GM12872 (cell line): Measurements from ENCODE around the gene ERCC3.

Experiments
- TF ChIP-seq, protein P1 (sequence below): IDR thresholded peaks from 3 replicates; pipeline ENCODE4 v1.5.1; 2011; ENCODE audit warnings: low read depth, mild to moderate bottlenecking, low read length, moderate library complexity; ENCODE audit not compliant: insufficient read depth

The ERCC3 gene

DNA sequence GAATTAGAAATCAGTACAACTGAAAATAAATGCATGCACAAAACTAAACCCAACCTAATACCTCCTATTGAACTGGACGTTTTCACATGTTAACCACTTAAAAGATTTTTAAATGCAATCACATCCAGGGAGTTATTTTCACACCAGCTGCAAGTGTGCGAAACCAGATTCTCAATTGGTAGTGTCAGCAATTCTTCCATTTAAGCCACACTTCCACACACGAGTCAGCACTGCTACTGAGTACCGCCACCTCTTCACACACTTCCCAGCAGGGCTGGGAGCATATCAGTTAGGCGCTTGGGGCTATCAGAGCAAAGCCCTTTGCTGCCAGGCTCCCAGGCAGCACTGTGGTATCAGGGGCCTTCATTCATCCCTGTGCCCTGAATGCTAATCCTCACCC, 14.2 kb downstream of the ERCC3 start:
- TF ChIP-seq, protein P1, sequence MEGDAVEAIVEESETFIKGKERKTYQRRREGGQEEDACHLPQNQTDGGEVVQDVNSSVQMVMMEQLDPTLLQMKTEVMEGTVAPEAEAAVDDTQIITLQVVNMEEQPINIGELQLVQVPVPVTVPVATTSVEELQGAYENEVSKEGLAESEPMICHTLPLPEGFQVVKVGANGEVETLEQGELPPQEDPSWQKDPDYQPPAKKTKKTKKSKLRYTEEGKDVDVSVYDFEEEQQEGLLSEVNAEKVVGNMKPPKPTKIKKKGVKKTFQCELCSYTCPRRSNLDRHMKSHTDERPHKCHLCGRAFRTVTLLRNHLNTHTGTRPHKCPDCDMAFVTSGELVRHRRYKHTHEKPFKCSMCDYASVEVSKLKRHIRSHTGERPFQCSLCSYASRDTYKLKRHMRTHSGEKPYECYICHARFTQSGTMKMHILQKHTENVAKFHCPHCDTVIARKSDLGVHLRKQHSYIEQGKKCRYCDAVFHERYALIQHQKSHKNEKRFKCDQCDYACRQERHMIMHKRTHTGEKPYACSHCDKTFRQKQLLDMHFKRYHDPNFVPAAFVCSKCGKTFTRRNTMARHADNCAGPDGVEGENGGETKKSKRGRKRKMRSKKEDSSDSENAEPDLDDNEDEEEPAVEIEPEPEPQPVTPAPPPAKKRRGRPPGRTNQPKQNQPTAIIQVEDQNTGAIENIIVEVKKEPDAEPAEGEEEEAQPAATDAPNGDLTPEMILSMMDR: no peak

DNA sequence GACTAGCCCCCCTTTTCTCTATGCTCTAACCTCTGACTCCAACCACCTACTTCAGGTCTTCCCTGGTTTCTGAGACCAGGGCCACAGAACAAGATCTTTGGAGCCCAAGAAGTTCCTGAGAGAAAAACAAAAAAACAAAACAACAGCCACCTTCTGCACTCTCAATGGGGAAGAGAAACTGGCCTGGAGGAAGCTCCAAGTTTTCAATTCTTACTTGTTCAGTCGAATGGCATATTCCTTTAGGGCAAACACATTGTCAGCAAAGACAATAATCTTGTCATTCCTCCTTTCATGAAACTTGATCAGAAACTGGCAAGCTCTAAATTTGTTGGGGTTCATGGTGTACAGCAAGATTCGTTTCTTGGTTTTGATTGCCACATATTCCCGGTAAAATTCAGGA, 15.0 kb downstream of the ERCC3 start:
- TF ChIP-seq, protein P1: no peak

DNA sequence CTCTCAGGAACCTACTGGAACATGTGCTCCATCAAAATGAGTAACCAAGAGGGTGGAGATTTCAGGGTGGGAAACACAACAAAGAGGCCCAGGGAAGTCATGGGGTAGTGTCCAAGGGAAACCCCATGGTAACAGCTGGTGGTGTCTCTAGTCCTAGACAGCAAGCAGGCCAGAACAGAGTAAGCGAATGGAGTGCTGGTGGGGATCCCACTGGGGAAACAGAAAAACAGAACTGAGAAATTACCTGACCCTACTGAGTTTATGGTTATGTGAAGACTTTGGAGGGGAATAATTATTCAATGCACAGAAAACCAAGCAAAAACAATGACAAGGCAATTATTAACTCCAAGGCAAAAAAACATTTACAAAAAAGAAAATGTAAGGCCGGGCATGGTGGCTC, 16.9 kb downstream of the ERCC3 start:
- TF ChIP-seq, protein P1: no peak

DNA sequence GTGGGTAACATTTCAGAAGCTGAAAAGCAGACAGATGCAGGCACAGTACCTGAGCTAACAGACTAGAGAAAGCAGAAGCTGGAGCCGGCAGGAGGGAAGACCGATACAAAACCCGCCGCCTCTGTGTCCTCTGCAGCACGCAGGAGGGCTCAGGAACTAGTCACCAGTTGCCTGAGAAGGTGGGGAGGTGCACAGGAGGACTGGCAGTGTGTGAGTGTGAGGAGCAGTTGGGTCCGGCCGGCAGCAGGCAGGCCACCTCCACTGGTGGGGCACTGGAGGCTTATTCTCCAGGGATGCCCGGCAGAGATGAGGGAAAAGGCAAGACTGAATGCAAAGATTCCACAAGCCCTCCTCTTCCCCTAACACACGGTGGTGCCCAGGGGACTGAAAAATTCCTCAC, 18.2 kb downstream of the ERCC3 start:
- TF ChIP-seq, protein P1: no peak

DNA sequence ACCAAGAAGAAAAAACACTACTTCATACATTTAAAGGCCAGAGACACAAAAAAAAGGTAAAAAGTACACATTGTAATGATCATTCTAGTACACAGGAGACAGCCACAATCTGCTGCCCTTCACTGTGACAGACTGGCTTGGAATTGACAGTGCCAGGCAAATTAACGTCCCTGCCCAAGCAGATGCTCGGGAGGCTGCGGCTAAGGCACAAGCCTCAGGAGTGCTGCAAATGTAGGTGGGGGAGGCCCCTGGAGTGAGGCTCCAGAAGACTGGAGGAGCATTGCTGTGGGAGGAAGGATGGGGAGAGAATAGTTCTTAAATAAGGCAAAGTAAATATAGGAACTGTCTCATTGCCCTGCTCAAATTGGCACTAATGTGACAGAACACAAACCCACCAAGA, 18.6 kb downstream of the ERCC3 start:
- TF ChIP-seq, protein P1: no peak

DNA sequence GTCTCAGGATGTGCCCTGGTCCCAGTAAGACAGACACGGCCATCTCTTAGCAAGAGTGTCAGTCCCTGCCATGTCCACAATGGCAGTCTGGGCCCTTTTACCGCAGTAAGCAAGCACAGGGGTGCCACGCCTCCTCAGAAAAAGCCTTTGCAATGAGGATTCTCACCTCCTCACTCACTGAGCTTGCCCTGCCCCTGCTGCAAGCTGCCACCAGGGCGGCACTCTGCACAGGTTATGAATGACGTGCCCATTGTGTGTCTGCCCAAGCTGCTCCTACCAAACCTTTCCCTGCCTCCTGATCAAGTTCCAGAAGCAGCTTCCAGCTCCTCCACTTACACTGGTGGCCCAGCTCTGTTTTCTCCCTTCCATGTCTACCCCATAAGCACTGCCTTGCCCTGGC, 23.3 kb downstream of the ERCC3 start:
- TF ChIP-seq, protein P1: peak; percentile 50

DNA sequence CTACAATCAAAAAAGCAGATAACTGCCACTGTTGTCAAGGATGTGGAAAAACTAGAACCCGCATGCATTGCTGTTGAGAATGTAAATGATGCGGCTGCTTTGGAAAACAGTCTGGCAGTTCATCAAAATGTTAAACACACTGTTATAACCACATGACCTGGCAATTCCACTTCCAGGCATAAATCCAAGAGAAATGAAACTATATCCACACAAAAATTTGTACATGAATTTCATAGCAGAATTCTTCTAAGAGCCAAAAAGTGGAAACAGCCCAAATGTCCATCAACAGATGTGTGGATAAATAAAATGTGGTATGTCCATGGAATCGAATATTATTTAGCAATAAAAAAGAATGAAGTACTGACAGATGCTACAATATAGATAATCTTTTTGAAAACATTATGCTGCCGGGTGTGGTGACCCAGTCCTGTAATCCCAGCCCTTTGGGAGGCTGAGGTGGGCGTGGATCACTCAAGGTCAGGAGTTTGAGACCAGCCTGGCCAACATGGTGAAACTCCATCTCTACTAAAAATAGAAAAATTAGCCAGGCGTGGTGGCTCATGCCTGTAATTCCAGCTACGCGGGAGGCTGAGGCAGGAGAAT, 32.0 kb downstream of the ERCC3 start:
- TF ChIP-seq, protein P1: no peak
